ENCODE measurements around the gene KIAA0825.

DNA sequence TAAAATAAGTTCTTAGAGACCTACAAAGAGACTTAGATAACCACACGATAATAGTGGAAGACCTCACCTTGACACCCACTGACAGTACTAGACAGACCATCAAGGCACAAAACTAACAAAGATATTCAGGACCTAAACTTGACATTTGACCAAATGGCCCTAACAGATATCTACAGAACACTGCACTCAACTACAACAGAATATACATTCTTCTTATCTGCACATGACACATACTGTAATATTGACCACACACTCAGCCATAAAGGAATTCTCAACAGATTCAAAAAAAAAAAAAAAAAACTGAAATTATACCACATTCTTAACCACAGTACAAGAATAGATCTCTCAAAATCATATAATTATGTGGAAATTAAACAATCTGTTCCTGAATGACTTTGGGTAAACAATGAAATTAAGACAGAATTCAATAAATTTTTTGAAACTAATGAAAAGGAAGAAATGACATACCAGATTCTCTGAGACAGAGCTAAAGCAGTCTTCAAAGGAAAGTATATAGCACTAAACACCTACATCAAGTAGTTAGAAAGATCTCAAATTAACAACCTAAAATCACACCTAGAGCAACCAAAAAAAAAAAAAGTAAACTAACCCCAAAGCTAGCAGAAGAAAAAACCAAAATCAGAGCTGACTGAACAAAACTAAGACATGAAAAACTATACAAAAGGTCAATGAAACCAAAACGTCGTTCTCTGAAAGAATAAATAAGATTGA, 514.7 kb downstream of the KIAA0825 start:
- no peak for TF ChIP-seq EZH2 (IDR thresholded peaks at IDR 0.05; ENCODE audit: insufficient read depth, poor library complexity, severe bottlenecking)
- no peak for TF ChIP-seq EZH2phosphoT487 (IDR thresholded peaks at IDR 0.05; ENCODE audit: insufficient read depth, low read depth)
